Measurements from ENCODE around the gene RAB3GAP2. TPM values are rescaled to one million over a fixed set of nuclear protein-coding genes. Genes with fewer than 3 reads are reported as not detected.

Gene RAB3GAP2
- total RNA-seq, 1 donor from 2014 or later, result 26.1 TPM

- Histone ChIP-seq H3K36me3 (ENCODE audit: control insufficient read depth, insufficient read depth, low read length) (peaks cover 11% of the 10 kb centered on the region), H3K4me3 (ENCODE audit: low read depth, low read length) (no peak overlapping the region), H3K27me3 (ENCODE audit: control insufficient read depth, insufficient read depth, low read length) (no peaks in the 10 kb centered on the region)
- FAIRE-seq, result no peak
- TF ChIP-seq CTCF (IDR thresholded peaks at IDR 0.05; ENCODE audit: insufficient read depth, low read length, severe bottlenecking), result no peak
- no peak for DNase-seq (ENCODE audit: low read depth)
Observed at GRCh38 chr1:220099826-220100225, 172.4 kb downstream of the RAB3GAP2 start.

Other genes with a start within 250 kb of the RAB3GAP2 start
- 165 and 212 TPM in 2 replicates for gene EPRS1, start 225.9 kb downstream of the RAB3GAP2 start, total RNA-seq
- gene BPNT1, start 182.7 kb downstream of the RAB3GAP2 start, total RNA-seq, result 14.6 and 17.6 TPM in 2 replicates
- 107 and 113 TPM in 2 replicates for gene IARS2, start 178.3 kb downstream of the RAB3GAP2 start, total RNA-seq